ENCODE measurements around the gene WDR48.
A peak's percentile ranks its signal among the peaks of the same experiment; 100 is the strongest.

The WDR48 gene

GRCh38 chr3:39101022-39101689 is 49.3 kb downstream of the WDR48 start:
- DNase-seq (ENCODE audit: low read depth, low spot score): peak; percentile 23

- no peak for DNase-seq (ENCODE audit: low read depth, low spot score)
These were observed 50.9 kb downstream of the WDR48 start for GRCh38 chr3:39102504-39103323.

GRCh38 chr3:39103324-39103693 is 51.5 kb downstream of the WDR48 start:
- no peak for DNase-seq (ENCODE audit: low read depth, low spot score)

- DNase-seq (ENCODE audit: low read depth, low spot score): no peak
These were observed 52.2 kb downstream of the WDR48 start for GRCh38 chr3:39103791-39104552.

GRCh38 chr3:39104961-39105686 is 53.3 kb downstream of the WDR48 start:
- no peak for DNase-seq (ENCODE audit: low read depth, low spot score)

GRCh38 chr3:39105687-39106063 is 53.9 kb downstream of the WDR48 start:
- no peak for DNase-seq (ENCODE audit: low read depth, low spot score)

GRCh38 chr3:39106281-39106811 is 54.5 kb downstream of the WDR48 start:
- DNase-seq (ENCODE audit: low read depth, low spot score): peak; percentile 28

- DNase-seq (ENCODE audit: low read depth, low spot score): peak; percentile 47
These were observed 55.1 kb downstream of the WDR48 start for GRCh38 chr3:39106851-39107387.

GRCh38 chr3:39107388-39108199 is 55.8 kb downstream of the WDR48 start, which contains the start of the genes GORASP1 and TTC21A:
GORASP1 (minus strand) TSS chr3:39107627; CDS start chr3:39107541, 86 bp downstream.
TTC21A (plus strand) TSS chr3:39107680; CDS start chr3:39107838, 158 bp downstream.
- peak; percentile 88 for DNase-seq (ENCODE audit: low read depth, low spot score)

GRCh38 chr3:39108200-39108710 is 56.4 kb downstream of the WDR48 start:
- DNase-seq (ENCODE audit: low read depth, low spot score): no peak

- no peak for DNase-seq (ENCODE audit: low read depth, low spot score)
These were observed 57.3 kb downstream of the WDR48 start for GRCh38 chr3:39109086-39109485.

- DNase-seq (ENCODE audit: low read depth, low spot score): peak; percentile 17
These were observed 58.3 kb downstream of the WDR48 start for GRCh38 chr3:39110041-39110639.

GRCh38 chr3:39112113-39112512 is 60.3 kb downstream of the WDR48 start:
- DNase-seq (ENCODE audit: low read depth, low spot score): no peak

GRCh38 chr3:39112535-39112934 is 60.7 kb downstream of the WDR48 start:
- DNase-seq (ENCODE audit: low read depth, low spot score): no peak

GRCh38 chr3:39113291-39113690 is 61.5 kb downstream of the WDR48 start:
- no peak for DNase-seq (ENCODE audit: low read depth, low spot score)

GRCh38 chr3:39114456-39114855 is 62.6 kb downstream of the WDR48 start:
- no peak for DNase-seq (ENCODE audit: low read depth, low spot score)

GRCh38 chr3:39115870-39116269 is 64.1 kb downstream of the WDR48 start:
- DNase-seq (ENCODE audit: low read depth, low spot score): no peak

- no peak for DNase-seq (ENCODE audit: low read depth, low spot score)
These were observed 66.3 kb downstream of the WDR48 start for GRCh38 chr3:39118079-39118478.

GRCh38 chr3:39118931-39119660 is 67.3 kb downstream of the WDR48 start:
- no peak for DNase-seq (ENCODE audit: low read depth, low spot score)

All from ELF-1 (cell line).